ENCODE data around the gene LRRTM1. TPM values are rescaled to one million over a fixed set of nuclear protein-coding genes. Genes with fewer than 3 reads are reported as not detected.

LRRTM1 gene
- total and polyA plus RNA-seq, 2 of the 4 experiments (the other 2 are of a cell fraction), result not detected

- in situ Hi-C loops (cut with MboI; ENCODE audit: low sequenced_read_pairs) (no loop called here), intact Hi-C loops (cut with micrococcal nuclease) (no loop called here), dilution Hi-C loops (cut with HindIII; ENCODE audit: low sequenced_read_pairs, unreplicated experiment) (no loop called here)
- H2BK120ac ChIP-seq (ENCODE audit: low read depth, low read length), result no peak overlapping the region
- no peaks in the 10 kb centered on the region for H3K27me3 ChIP-seq (ENCODE audit: control insufficient read depth, insufficient read depth, low read length)
- ATAC-seq (ENCODE audit: low read depth), result no peak
- no peaks in the 10 kb centered on the region for H3K4me1 ChIP-seq (ENCODE audit: control insufficient read depth, insufficient read depth, low read length)
- no peaks in the 10 kb centered on the region for H3K36me3 ChIP-seq (ENCODE audit: control insufficient read depth, insufficient read depth, low read length)
- H3K4ac ChIP-seq (ENCODE audit: low read depth, low read length), result no peak overlapping the region
- no peak overlapping the region for H2AK9ac ChIP-seq (replicated peaks; ENCODE audit: low read depth, low read length, poor library complexity)
- H3K4me3 ChIP-seq (ENCODE audit: insufficient read depth, low read depth, low read length), result no peak overlapping the region
- H3K9ac ChIP-seq (ENCODE audit: low read depth, low read length), result no peak overlapping the region
- CTCF ChIA-PET, result interaction anchor here (0.6 kb wide), 1 partner anchor 1776 kb away, joined by 4 read pairs; no protein-coding TSS in a partner anchor
- no peak for DNase-seq
- H3K27ac ChIP-seq (ENCODE audit: insufficient read depth, low read length), result no peak overlapping the region
- no peak overlapping the region for H3K18ac ChIP-seq (ENCODE audit: low read depth, low read length)
- no peak overlapping the region for H2BK15ac ChIP-seq (ENCODE audit: low read depth, low read length)
- no peak overlapping the region for H4K5ac ChIP-seq (ENCODE audit: low read depth, low read length)
- H4K8ac ChIP-seq (ENCODE audit: low read depth in 2 of 2, low read length in 2 of 2), result no peak overlapping the region
- H4K91ac ChIP-seq (ENCODE audit: insufficient read depth, low read depth, low read length), result no peak overlapping the region
- no TSS peak for BruUV-seq (replicated peaks)
- no peak overlapping the region for H2BK20ac ChIP-seq (ENCODE audit: low read depth, low read length)
- no peak overlapping the region for H3K4me2 ChIP-seq (ENCODE audit: low read depth, low read length)
- no peaks in the 10 kb centered on the region for H3K9me1 ChIP-seq (ENCODE audit: insufficient read depth, low read length)
- H2AFZ ChIP-seq (replicated peaks; ENCODE audit: low read length, poor library complexity), result no peak overlapping the region
- WGBS, 2 experiments (ENCODE audit: extremely low coverage in 2 of 2, insufficient read length in 1 of 2), result no CpG with 5 or more reads among the region's 2 CpGs
- TF ChIP-seq CEBPB (IDR thresholded peaks at IDR 0.05; ENCODE audit: low read depth, low read length), result no peak
- no peak for TF ChIP-seq USF2 (IDR thresholded peaks at IDR 0.05; ENCODE audit: low read depth, low read length)
- no peak for TF ChIP-seq RCOR1 (IDR thresholded peaks at IDR 0.05; ENCODE audit: insufficient replicate concordance, low read length)
- TF ChIP-seq RAD21 (IDR thresholded peaks at IDR 0.05; ENCODE audit: low read length), result no peak
- no peak for TF ChIP-seq BHLHE40 (IDR thresholded peaks at IDR 0.05; ENCODE audit: low read depth, low read length)
- TF ChIP-seq FOS (IDR thresholded peaks at IDR 0.05; ENCODE audit: low read depth, low read length), result no peak
- H3K56ac ChIP-seq (ENCODE audit: extremely low read depth, insufficient read depth, low read length), result no peak overlapping the region
- H4K20me1 ChIP-seq (ENCODE audit: insufficient read depth, low read length), result no peaks in the 10 kb centered on the region
- no peak overlapping the region for H3K23ac ChIP-seq (ENCODE audit: low read depth, low read length)
- H2BK5ac ChIP-seq (ENCODE audit: low read depth, low read length, poor library complexity, severe bottlenecking), result no peak overlapping the region
- H3K9me3 ChIP-seq (ENCODE audit: control insufficient read depth, insufficient read depth, low read length), result no peaks in the 10 kb centered on the region
- H2AK5ac ChIP-seq (ENCODE audit: low read depth, low read length), result no peak overlapping the region
- H3K79me1 ChIP-seq (ENCODE audit: low read depth in 1 of 2, low read length in 2 of 2), result no peaks in the 10 kb centered on the region
- POLR2A ChIA-PET (ENCODE audit: unreplicated experiment), result no interaction called here
- no peak overlapping the region for H3K14ac ChIP-seq (replicated peaks; ENCODE audit: low read depth, low read length)
These were observed 34.2 kb upstream of the LRRTM1 start for GRCh38 chr2:80338794-80339193.

All from IMR-90 (cell line).